Endothelial cell of coronary artery (primary cell): ENCODE data around the gene RUNX3. TPM values are rescaled to one million over a fixed set of nuclear protein-coding genes. Genes with fewer than 3 reads are reported as not detected.

ENCODE experiments used
- total RNA-seq: library from RNA; depleted of rRNA; stranded (reverse); fragments of >200 nt; gene quantifications from 2 replicates; pipeline ENCODE4 v1.2.3, GENCODE V29; 2014

RUNX3 gene
- under 0.01 TPM in 1 of 2 replicates, not detected in the other for total RNA-seq

DNA sequence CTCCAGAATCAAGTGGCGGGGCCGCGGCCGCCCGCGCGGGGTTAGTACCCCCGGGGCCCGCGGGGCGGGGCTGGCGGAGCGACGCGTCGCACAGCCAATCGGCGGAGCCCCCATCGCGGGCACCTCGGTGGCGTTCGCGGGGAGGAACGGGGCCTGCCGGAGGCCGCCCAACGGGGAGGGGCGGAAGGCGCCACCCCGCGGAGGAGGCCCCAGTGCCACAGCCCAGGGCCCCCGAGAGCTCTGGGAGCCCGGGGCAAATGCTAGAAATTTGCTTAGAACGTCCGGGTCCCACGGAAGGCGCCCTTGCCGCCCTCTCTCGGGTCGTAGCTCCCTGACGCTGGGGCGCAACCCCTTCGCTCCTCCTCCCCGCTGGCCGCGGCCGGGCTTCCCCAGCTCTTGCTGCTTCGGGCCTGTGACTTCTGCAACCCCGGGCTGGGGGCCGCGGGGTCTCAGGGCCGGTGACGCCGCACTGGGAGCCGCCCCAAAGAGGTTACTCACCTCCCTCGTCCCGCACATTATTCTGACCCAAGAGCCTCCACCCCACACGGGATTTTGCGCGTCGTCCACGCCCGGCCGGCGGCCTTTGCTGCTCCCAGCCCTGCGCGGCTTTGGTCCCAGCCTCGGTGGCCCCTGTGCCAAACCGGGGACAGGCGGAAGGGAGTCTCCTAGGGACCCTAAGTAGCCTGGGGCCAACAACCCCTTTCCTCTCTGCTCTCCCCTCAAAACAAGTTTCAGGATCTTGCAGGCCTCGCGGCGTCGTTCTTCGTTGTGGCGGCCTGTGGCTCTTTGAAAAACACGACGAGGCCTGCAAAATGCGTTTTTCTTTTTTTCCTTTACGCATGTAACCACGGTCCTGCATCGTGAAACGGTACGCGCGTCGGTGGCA is at the start of gene RUNX3:
TSS of gene RUNX3 (minus strand) at position 17 of the 886 bp plus-strand sequence. CDS start 408 bp downstream, outside the sequence.

Other genes with a start within 250 kb of the RUNX3 start
- gene CLIC4, start 184.8 kb downstream of the RUNX3 start, total RNA-seq = 279 and 351 TPM in 2 replicates